ENCODE results near the gene L3MBTL3.

The L3MBTL3 gene

DNA sequence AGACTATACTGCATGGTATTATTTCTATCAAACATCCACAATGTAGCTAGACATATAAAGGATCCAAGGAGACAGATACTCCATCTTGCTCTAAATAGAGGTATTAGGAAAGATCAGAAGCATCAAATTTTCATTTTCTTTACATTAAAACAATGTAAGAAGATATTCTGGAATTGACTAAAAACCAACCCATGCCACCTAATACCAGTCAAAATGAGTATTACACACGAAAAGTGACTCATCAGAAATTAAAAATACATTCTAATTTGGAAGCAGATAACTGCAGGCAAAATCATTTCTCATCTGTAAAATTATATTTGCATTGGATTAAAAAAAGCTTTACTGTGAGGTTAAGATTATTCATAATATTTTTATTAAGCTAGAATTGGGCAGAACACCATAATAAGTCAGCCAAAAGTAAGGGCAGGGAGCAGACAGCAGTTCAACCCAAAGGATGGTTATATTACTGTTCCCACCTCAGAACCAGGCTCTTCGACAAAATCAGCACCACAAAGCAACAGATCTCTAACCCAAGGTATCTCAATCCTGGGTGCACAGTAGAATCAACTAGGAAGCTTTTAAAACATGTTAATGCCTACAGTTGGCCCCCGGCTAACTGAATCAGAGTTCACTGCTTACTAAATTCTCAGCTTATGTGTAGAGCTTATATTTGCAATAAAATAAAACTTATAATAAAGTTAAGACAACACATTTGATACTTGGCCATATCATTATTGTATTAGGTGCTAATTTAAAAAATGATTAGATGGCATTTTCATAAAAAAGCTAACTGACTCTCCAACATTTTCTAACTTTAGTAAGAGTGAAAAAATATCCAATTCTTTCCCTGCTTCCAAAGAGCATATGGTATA is 169.2 kb downstream of the L3MBTL3 start:
- no peak for DNase-seq

- DNase-seq, result no peak
Observed at GRCh38 chr6:130188207-130188899, 170.0 kb downstream of the L3MBTL3 start.

DNA sequence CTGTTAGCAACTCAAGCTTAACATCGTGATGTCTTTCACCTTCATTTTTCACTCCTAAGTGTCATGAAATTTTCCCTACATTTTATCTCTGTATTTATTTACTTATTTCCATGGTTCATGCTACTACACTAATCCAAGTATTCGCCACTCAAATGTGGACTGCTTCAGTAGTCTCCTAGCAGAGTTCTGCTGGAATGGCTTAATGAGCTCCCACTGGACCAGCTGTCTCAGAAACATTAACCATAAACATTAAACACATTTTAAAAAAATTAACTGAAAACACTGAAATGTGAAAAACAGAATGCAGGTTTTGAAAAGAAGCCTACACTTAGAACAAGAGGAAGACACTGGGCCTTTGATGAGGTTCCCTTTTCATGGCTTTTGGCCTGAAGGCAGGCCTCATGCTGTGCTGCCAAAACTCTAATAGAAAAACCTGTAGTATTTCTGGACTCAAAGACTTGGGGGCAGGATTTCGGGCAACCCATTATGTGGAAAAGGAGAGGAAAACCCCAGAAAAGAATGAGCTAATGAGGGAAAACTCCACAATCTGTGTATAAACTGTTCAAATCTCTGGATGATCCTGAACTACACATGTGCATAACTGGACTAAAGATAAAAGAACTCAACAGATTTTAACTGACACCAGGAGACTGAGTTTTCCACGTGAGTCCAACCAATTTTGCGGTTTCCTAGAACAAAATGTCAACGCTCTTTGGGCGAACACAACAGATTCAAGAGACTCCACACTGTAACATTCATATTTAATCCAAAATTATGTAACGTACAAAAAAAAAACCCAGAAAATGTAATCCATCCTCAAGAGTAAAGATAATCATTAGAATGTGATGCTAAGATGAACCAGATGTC is 171.4 kb downstream of the L3MBTL3 start:
- DNase-seq, result no peak
